ENCODE data around the gene COL2A1. TPM values are rescaled to one million over a fixed set of nuclear protein-coding genes. Genes with fewer than 3 reads are reported as not detected.

Gene COL2A1
- total and polyA plus RNA-seq, 9 of the 15 experiments (the other 6 are each of a cell fraction or from before 2014, with no cell fraction given): 0.46 TPM; not detected in 8

GRCh38 chr12:47943623-47944340, 60.5 kb downstream of the COL2A1 start (continued):
- TF ChIP-seq THAP7 (CRISPR knock-in tag; IDR thresholded peaks at IDR 0.05) (no peak), PCBP1 (IDR thresholded peaks at IDR 0.05; ENCODE audit: low read depth, low read length, poor library complexity, severe bottlenecking) (no peak), CBFA2T3 (IDR thresholded peaks at IDR 0.05) (no peak), SFPQ (IDR thresholded peaks at IDR 0.05; ENCODE audit: low read depth, low read length) (no peak), TCF3 (CRISPR knock-in tag; IDR thresholded peaks at IDR 0.05) (no peak), SP1 (CRISPR knock-in tag; IDR thresholded peaks at IDR 0.05) (no peak), RFX5 (IDR thresholded peaks at IDR 0.05; ENCODE audit: low read depth, low read length) (no peak), ARID2 (IDR thresholded peaks at IDR 0.05) (no peak), NR2C2 (CRISPR knock-in tag; IDR thresholded peaks at IDR 0.05) (no peak), NR2C2 (tag; IDR thresholded peaks at IDR 0.05) (peak; percentile 38; the same call in 1 of the 2 replicates), NR2C1 (IDR thresholded peaks at IDR 0.05) (0 out of 2 replicates have a peak, but pooled peaks have one; percentile 36), NR2C1 (tag; IDR thresholded peaks at IDR 0.05) (peak; percentile 65; the same call in 1 of the 2 replicates), PKNOX1 (IDR thresholded peaks at IDR 0.05) (no peak), ZNF444 (CRISPR knock-in tag; IDR thresholded peaks at IDR 0.05) (no peak), CLOCK (CRISPR knock-in tag; IDR thresholded peaks at IDR 0.05; ENCODE audit: borderline replicate concordance) (no peak), UBTF (IDR thresholded peaks at IDR 0.05; ENCODE audit: borderline replicate concordance in 1 of 2, low read depth in 2 of 2, low read length in 2 of 2) (no peak), ASH1L (IDR thresholded peaks at IDR 0.05; ENCODE audit: borderline replicate concordance, low read depth, partially characterized antibody) (no peak), ZNF79 (CRISPR knock-in tag; IDR thresholded peaks at IDR 0.05; ENCODE audit: low read depth) (no peak), POU5F1 (IDR thresholded peaks at IDR 0.05; ENCODE audit: borderline replicate concordance, low read depth, low read length, partially characterized antibody) (no peak), ZC3H8 (IDR thresholded peaks at IDR 0.05) (no peak)
